Suprapubic skin (tissue), 4 donors: Measurements from ENCODE around the gene NLRP13. TPM values are rescaled to one million over a fixed set of nuclear protein-coding genes. Genes with fewer than 3 reads are reported as not detected.

Experiments used
- DNase-seq, 2 donors: peaks; one replicate each; pipeline ENCODE4 v3.0.0-alpha.2; 2019; ENCODE audit warnings: low spot score in 2 of 2
- H3K27ac ChIP-seq: fragments of 200-600 bp; sonication (generic); one replicate; pipeline ENCODE4 v1.5.1; 2019
- H3K27me3 ChIP-seq: fragments of 200-600 bp; sonication (generic); one replicate; pipeline ENCODE4 v1.5.1; 2019
- H3K36me3 ChIP-seq: fragments of 200-600 bp; sonication (generic); one replicate; pipeline ENCODE4 v1.5.1; 2019
- H3K4me1 ChIP-seq: fragments of 200-600 bp; sonication (generic); one replicate; pipeline ENCODE4 v1.5.1; 2019
- H3K4me3 ChIP-seq: fragments of 200-600 bp; sonication (generic); one replicate; pipeline ENCODE4 v1.5.1; 2019; ENCODE audit warnings: mild to moderate bottlenecking
- H3K9me3 ChIP-seq: fragments of 200-600 bp; sonication (generic); one replicate; pipeline ENCODE4 v1.5.1; 2019
- EP300 ChIP-seq: sonication (generic); formaldehyde crosslinking; IDR thresholded peaks from one replicate; pipeline ENCODE4 v1.6.1; 2017; ENCODE audit warnings: antibody characterized with exemption
- POLR2A ChIP-seq, 2 donors: fragments of 450-650 bp; IDR thresholded peaks; one replicate each; pipeline ENCODE4 v1.6.1; 2017; ENCODE audit warnings: antibody characterized with exemption in 2 of 2, mild to moderate bottlenecking in 2 of 2, moderate library complexity in 2 of 2
- POLR2AphosphoS5 ChIP-seq, 3 donors: sonication (generic); formaldehyde crosslinking; IDR thresholded peaks; one replicate each; pipeline ENCODE4 v1.6.1; 2017; ENCODE audit warnings: antibody characterized with exemption in 3 of 3
- WGBS: methylation state at CpG from one replicate; pipeline ENCODE4 v1.1.5; 2018; 5-methylcytosine and 5-hydroxymethylcytosine counted together
- total RNA-seq, 4 donors: library from RNA; depleted of rRNA; stranded (reverse); fragments of >200 nt; gene quantifications; one replicate each; pipeline ENCODE4 v1.1.0, GENCODE V29; 2016
- TF ChIP-seq, protein P1 (sequence below), 2 donors: fragments of 200-600 bp in 1 of 2; fragments of 450-650 bp in 1 of 2; sonication (generic) in 1 of 2; IDR thresholded peaks; one replicate each; pipeline ENCODE4 v1.5.1; 2016 to 2019; ENCODE audit warnings: antibody characterized with exemption in 2 of 2, mild to moderate bottlenecking in 1 of 2, moderate library complexity in 1 of 2

Gene NLRP13
- total RNA-seq, 4 donors from 2014 or later: not detected

DNA sequence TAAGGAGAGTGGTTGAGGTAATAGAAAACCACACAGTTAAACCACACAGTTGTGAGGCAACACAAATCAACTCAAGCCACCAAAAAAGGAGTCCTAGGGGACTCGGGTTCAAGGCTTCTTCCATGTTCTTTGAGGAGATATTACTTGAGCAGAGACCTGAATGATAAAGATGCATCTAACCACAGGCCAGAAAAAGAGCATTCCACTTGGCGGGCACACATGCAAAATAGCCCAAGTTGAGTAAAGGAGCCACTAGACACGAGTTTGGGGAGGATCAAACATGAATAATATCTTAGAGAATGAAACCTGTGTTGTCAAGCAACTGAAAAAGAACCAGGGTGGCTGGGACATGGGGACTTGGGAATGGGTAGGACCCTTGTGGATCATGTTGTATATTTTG lies 65.6 kb downstream of the NLRP13 start:
- TF ChIP-seq POLR2AphosphoS5 (IDR thresholded peaks at IDR 0.05): no peak
- TF ChIP-seq, protein P1, sequence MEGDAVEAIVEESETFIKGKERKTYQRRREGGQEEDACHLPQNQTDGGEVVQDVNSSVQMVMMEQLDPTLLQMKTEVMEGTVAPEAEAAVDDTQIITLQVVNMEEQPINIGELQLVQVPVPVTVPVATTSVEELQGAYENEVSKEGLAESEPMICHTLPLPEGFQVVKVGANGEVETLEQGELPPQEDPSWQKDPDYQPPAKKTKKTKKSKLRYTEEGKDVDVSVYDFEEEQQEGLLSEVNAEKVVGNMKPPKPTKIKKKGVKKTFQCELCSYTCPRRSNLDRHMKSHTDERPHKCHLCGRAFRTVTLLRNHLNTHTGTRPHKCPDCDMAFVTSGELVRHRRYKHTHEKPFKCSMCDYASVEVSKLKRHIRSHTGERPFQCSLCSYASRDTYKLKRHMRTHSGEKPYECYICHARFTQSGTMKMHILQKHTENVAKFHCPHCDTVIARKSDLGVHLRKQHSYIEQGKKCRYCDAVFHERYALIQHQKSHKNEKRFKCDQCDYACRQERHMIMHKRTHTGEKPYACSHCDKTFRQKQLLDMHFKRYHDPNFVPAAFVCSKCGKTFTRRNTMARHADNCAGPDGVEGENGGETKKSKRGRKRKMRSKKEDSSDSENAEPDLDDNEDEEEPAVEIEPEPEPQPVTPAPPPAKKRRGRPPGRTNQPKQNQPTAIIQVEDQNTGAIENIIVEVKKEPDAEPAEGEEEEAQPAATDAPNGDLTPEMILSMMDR (IDR thresholded peaks at IDR 0.05): no peak
- no peak for TF ChIP-seq POLR2A (IDR thresholded peaks at IDR 0.05)
- TF ChIP-seq EP300: no peak
- Histone ChIP-seq H3K4me3 (no peak overlapping the region), H3K9me3 (peaks cover 6% of the 10 kb centered on the region), H3K27ac (no peak overlapping the region), H3K4me1 (no peaks in the 10 kb centered on the region), H3K27me3 (no peaks in the 10 kb centered on the region), H3K36me3 (no peaks in the 10 kb centered on the region)
- no peak for DNase-seq
- 66% methylated on average over 3 of the region's 3 CpGs for WGBS

DNA sequence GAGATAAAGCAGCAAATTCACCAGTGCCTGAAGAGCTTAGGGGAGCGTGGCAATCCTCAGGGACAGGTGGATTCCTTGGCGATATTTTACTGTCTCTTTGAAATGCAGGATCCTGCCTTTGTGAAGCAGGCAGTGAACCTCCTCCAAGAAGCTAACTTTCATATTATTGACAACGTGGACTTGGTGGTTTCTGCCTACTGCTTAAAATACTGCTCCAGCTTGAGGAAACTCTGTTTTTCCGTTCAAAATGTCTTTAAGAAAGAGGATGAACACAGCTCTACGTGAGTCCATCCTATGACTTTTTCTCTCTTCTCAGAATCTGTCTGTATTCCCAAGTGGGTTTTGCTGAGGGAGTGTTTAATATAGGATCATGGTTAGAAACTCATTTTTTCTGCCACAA lies 73.2 kb downstream of the NLRP13 start:
- no peak for DNase-seq
- 70% methylated on average over 5 of the region's 5 CpGs for WGBS

DNA sequence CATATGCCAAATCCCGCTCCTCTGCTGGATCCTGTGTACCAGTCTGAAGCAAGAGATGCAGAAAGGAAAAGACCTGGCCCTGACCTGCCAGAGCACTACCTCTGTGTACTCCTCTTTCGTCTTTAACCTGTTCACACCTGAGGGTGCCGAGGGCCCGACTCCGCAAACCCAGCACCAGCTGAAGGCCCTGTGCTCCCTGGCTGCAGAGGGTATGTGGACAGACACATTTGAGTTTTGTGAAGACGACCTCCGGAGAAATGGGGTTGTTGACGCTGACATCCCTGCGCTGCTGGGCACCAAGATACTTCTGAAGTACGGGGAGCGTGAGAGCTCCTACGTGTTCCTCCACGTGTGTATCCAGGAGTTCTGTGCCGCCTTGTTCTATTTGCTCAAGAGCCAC lies 73.7 kb downstream of the NLRP13 start:
- H3K36me3 ChIP-seq: no peaks in the 10 kb centered on the region
- no peak for TF ChIP-seq POLR2AphosphoS5 (IDR thresholded peaks at IDR 0.05)
- TF ChIP-seq POLR2A (IDR thresholded peaks at IDR 0.05): no peak
- TF ChIP-seq, protein P1 (IDR thresholded peaks at IDR 0.05): no peak
- TF ChIP-seq EP300: no peak
- H3K27me3 ChIP-seq: no peaks in the 10 kb centered on the region
- no peak overlapping the region for H3K27ac ChIP-seq
- H3K4me3 ChIP-seq: no peak overlapping the region
- no peak for DNase-seq
- 91% methylated on average over 12 of the region's 14 CpGs for WGBS
- no peaks in the 10 kb centered on the region for H3K4me1 ChIP-seq
- H3K9me3 ChIP-seq: peaks cover 8% of the 10 kb centered on the region

More for the DNA sequence above, 73.2 kb downstream of the NLRP13 start:
- H3K4me3 ChIP-seq: no peak overlapping the region
- TF ChIP-seq, protein P1 (IDR thresholded peaks at IDR 0.05): no peak
- TF ChIP-seq POLR2A (IDR thresholded peaks at IDR 0.05): no peak
- no peak for TF ChIP-seq POLR2AphosphoS5 (IDR thresholded peaks at IDR 0.05)
- TF ChIP-seq EP300: no peak
- peaks cover 8% of the 10 kb centered on the region for H3K9me3 ChIP-seq
- H3K4me1 ChIP-seq: no peaks in the 10 kb centered on the region
- no peaks in the 10 kb centered on the region for H3K36me3 ChIP-seq
- H3K27me3 ChIP-seq: no peaks in the 10 kb centered on the region
- no peak overlapping the region for H3K27ac ChIP-seq

DNA sequence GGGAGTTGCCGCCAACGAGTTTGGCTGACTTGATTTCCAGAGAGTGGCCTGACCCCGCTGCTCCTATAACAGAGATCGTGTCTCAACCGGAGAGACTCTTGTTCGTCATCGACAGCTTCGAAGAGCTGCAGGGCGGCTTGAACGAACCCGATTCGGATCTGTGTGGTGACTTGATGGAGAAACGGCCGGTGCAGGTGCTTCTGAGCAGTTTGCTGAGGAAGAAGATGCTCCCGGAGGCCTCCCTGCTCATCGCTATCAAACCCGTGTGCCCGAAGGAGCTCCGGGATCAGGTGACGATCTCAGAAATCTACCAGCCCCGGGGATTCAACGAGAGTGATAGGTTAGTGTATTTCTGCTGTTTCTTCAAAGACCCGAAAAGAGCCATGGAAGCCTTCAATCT lies 74.2 kb downstream of the NLRP13 start:
- Histone ChIP-seq H3K27ac (no peak overlapping the region), H3K36me3 (no peaks in the 10 kb centered on the region), H3K27me3 (no peaks in the 10 kb centered on the region), H3K4me3 (no peak overlapping the region), H3K9me3 (peaks cover 8% of the 10 kb centered on the region), H3K4me1 (no peaks in the 10 kb centered on the region)
- TF ChIP-seq, protein P1 (IDR thresholded peaks at IDR 0.05): no peak
- TF ChIP-seq POLR2A (IDR thresholded peaks at IDR 0.05): no peak
- no peak for DNase-seq
- WGBS: 92% methylated on average over 23 of the region's 23 CpGs

DNA sequence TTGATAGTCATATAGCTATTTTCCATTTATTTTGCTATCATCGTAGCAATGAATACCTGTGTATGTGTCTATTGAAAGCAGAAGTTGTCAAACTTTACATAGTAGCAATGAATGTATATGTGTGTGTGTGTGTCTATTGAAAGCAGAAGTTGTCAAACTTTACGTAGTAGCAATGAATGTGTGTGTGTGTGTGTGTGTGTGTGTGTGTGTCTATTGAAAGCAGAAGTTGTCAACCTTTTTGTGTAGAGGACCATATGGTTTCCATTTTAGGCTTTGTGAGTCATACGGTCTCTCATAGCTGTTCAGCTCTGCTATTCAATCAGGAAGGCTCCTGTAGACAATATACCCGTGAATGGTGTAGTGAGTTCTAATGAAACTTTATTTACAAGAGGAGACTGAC lies 75.0 kb downstream of the NLRP13 start:
- Histone ChIP-seq H3K36me3 (no peaks in the 10 kb centered on the region), H3K4me3 (no peak overlapping the region), H3K4me1 (no peaks in the 10 kb centered on the region), H3K27me3 (no peaks in the 10 kb centered on the region), H3K9me3 (peaks cover 8% of the 10 kb centered on the region), H3K27ac (no peak overlapping the region)
- TF ChIP-seq, protein P1 (IDR thresholded peaks at IDR 0.05): no peak
- TF ChIP-seq EP300 (no peak), POLR2A (IDR thresholded peaks at IDR 0.05) (no peak), POLR2AphosphoS5 (IDR thresholded peaks at IDR 0.05) (no peak)
- DNase-seq: no peak
- 71% methylated on average over 4 of the region's 4 CpGs for WGBS
